HepG2 (cell line): ENCODE data around the gene OR3A3. TPM values are rescaled to one million over a fixed set of nuclear protein-coding genes. Genes with fewer than 3 reads are reported as not detected.

Experiments
- ATAC-seq: fragments of 200-7000 bp; cut with Tn5 transposase; 3 replicates; pipeline ENCODE4 v1.9.1; 2020; ENCODE audit warnings: mild to moderate bottlenecking, moderate library complexity
- BruUV-seq: library from RNA; stranded (reverse); fragments of 400-500 nt; replicated peaks from 2 replicates; lab custom pipeline; 2021; lab: Mats Ljungman, UMichigan
- CTCF ChIA-PET: fragments of 300-600 bp; formaldehyde crosslinking; extraction: SDS; loops from one replicate; lab custom pipeline; 2021; ENCODE audit warnings: low total read pairs, inconsistent platforms, low intra/inter-chr PET ratio; lab: Yijun Ruan, JAX
- POLR2A ChIA-PET: fragments of 350-600 bp; sonication (Branson Sonifier 250); formaldehyde crosslinking; loops from one replicate; lab custom pipeline; 2020; ENCODE audit warnings: antibody characterized with exemption, inconsistent platforms; lab: Yijun Ruan, JAX
- DNase-seq: peaks from one replicate; pipeline ENCODE4 v3.0.0-alpha.2; 2015; ENCODE audit warnings: low spot score
- FAIRE-seq: peaks from 3 replicates; lab custom pipeline; 2011; peaks lifted over from hg19 to GRCh38; lab: Jason Lieb, UNC
- H2AFZ ChIP-seq: one replicate; pipeline ENCODE4 v1.6.1; 2011; ENCODE audit warnings: low read length, inconsistent platforms
- H3K27ac ChIP-seq: fragments of 300-600 bp; 3 replicates; pipeline ENCODE4 v1.8.0; 2011; ENCODE audit warnings: mixed run types, mild to moderate bottlenecking, mixed read lengths, low read length, inconsistent platforms; ENCODE audit not compliant: insufficient read depth; ENCODE audit errors: extremely low read length
- H3K27me3 ChIP-seq, 2 experiments: fragments of 200-600 bp in 1 of 2; 2 replicates in 1 of 2; 3 replicates in 1 of 2; pipeline versions ENCODE4 v1.6.0 to v1.8.0; 2011; ENCODE audit warnings: low read length in 2 of 2, mild to moderate bottlenecking in 2 of 2, moderate library complexity in 2 of 2, inconsistent platforms in 1 of 2; ENCODE audit not compliant: insufficient read depth in 2 of 2, control insufficient read depth in 1 of 2
- H3K36me3 ChIP-seq, 2 experiments: fragments of 200-600 bp in 1 of 2; replicated peaks in 1 of 2; 2 replicates in 1 of 2; 3 replicates in 1 of 2; pipeline versions ENCODE4 v1.5.1 to v1.8.0; 2011; ENCODE audit warnings: low read length in 2 of 2, inconsistent platforms in 1 of 2; ENCODE audit not compliant: insufficient read depth in 2 of 2, control insufficient read depth in 1 of 2
- H3K4me1 ChIP-seq: 2 replicates; pipeline ENCODE4 v1.5.1; 2012; ENCODE audit warnings: low read length, inconsistent platforms; ENCODE audit not compliant: insufficient read depth
- H3K4me2 ChIP-seq: 2 replicates; pipeline ENCODE4 v1.6.0; 2011; ENCODE audit warnings: low read depth, low read length, inconsistent platforms
- H3K4me3 ChIP-seq, 3 experiments: fragments of 200-600 bp in 1 of 3; sonication (generic), shearing (Covaris generic) in 1 of 3; replicated peaks in 1 of 3; 2 replicates each; pipeline ENCODE4 v1.5.1; 2011 to 2016; ENCODE audit warnings: low read length in 3 of 3, inconsistent platforms in 2 of 3, low read depth in 2 of 3, mild to moderate bottlenecking in 2 of 3, control low read depth in 1 of 3, mixed read lengths in 1 of 3; ENCODE audit not compliant: insufficient read depth in 1 of 3
- H3K79me2 ChIP-seq: one replicate; pipeline ENCODE4 v1.6.1; 2011; ENCODE audit warnings: low read length, inconsistent platforms; ENCODE audit not compliant: insufficient read depth
- H3K9ac ChIP-seq: 2 replicates; pipeline ENCODE4 v1.6.0; 2011; ENCODE audit warnings: mild to moderate bottlenecking, low read depth, low read length, inconsistent platforms; ENCODE audit not compliant: insufficient read depth
- H3K9me3 ChIP-seq: 2 replicates; pipeline ENCODE4 v1.5.1; 2012; ENCODE audit warnings: mild to moderate bottlenecking, low read length
- H4K20me1 ChIP-seq: 2 replicates; pipeline ENCODE4 v1.6.0; 2011; ENCODE audit warnings: inconsistent platforms, mild to moderate bottlenecking, low read length, moderate library complexity; ENCODE audit not compliant: insufficient read depth
- EHMT2 ChIP-seq: fragments of 200-600 bp; sonication (generic); IDR thresholded peaks from 2 replicates; pipeline ENCODE4 v1.7.0; 2017; ENCODE audit warnings: antibody characterized with exemption, low read depth, low read length, borderline replicate concordance
- HOXA3 ChIP-seq: sonication (generic); formaldehyde crosslinking; IDR thresholded peaks from 2 replicates; pipeline ENCODE4 v1.5.0; 2020; ENCODE audit warnings: missing genetic modification reagents
- MAFK ChIP-seq, 2 experiments: IDR thresholded peaks in 1 of 2; conservative IDR thresholded peaks in 1 of 2; 2 replicates each; pipeline ENCODE4 v1.6.1; 2011; ENCODE audit warnings: improper control_type of control experiment in 2 of 2, low read length in 2 of 2
- NCOA5 ChIP-seq: sonication (generic); formaldehyde crosslinking; IDR thresholded peaks from 2 replicates; pipeline ENCODE4 v1.4.0; 2020; ENCODE audit warnings: missing genetic modification reagents
- POLR2A ChIP-seq, 2 experiments: IDR thresholded peaks; 2 replicates each; pipeline ENCODE4 v1.6.1; 2011; ENCODE audit warnings: low read depth in 2 of 2, low read length in 2 of 2, mild to moderate bottlenecking in 1 of 2, moderate library complexity in 1 of 2; ENCODE audit not compliant: insufficient read depth in 1 of 2
- RXRB ChIP-seq: IDR thresholded peaks from 2 replicates; pipeline ENCODE4 v1.6.1; 2016; ENCODE audit warnings: borderline replicate concordance, missing genetic modification reagents, missing compliant biosample characterization
- ZMYM4 ChIP-seq: sonication (generic); formaldehyde crosslinking; IDR thresholded peaks from 2 replicates; pipeline ENCODE4 v1.8.1; 2023; ENCODE audit warnings: mild to moderate bottlenecking, missing genetic modification reagents
- ZNF337 ChIP-seq: sonication (generic); formaldehyde crosslinking; IDR thresholded peaks from 2 replicates; pipeline ENCODE4 v1.5.1; 2020; ENCODE audit warnings: missing genetic modification reagents, low read depth, mild to moderate bottlenecking, borderline replicate concordance
- ZNF446 ChIP-seq: sonication (generic); formaldehyde crosslinking; IDR thresholded peaks from 2 replicates; pipeline ENCODE4 v1.5.0; 2020; ENCODE audit warnings: mild to moderate bottlenecking, missing genetic modification reagents
- ZNF616 ChIP-seq: sonication (generic); formaldehyde crosslinking; IDR thresholded peaks from 2 replicates; pipeline ENCODE4 v1.5.0; 2020; ENCODE audit warnings: low read depth, mild to moderate bottlenecking, missing genetic modification reagents
- WGBS: methylation state at CpG from one replicate; pipeline ENCODE4 v1.1.6; 2017; ENCODE audit warnings: low lambda C conversion rate; 5-methylcytosine and 5-hydroxymethylcytosine counted together
- in situ Hi-C: cut with HindIII; loops from 2 replicates; pipeline ENCODE4 v1.10.0; 2017; ENCODE audit warnings: low pct_unique_long_range_greater_than_20kb; ENCODE audit not compliant: extremely low pct_ligation_motif_present
- intact Hi-C: fragments of 100-400 bp; cut with micrococcal nuclease; formaldehyde crosslinking; loops from one replicate; pipeline ENCODE4 v1.10.0; 2022; ENCODE audit not compliant: unreplicated experiment
- polyA plus RNA-seq, 8 experiments: library from polyadenylated mRNA; depleted of rRNA in 3 of 8; stranded (reverse) in 7 of 8; unstranded in 1 of 8; fragments of >200 nt; fragmentation: Illumina TruSeq in 4 of 8; extraction: Trizol in 4 of 8; gene quantifications; 2 replicates each; pipeline versions ENCODE4 v1.2.1 to v1.2.3, GENCODE V29; 2011 to 2016; ENCODE audit warnings: low read depth in 4 of 8, missing spikeins in 1 of 8, mixed read lengths in 1 of 8; ENCODE audit not compliant: insufficient read depth in 1 of 8
- total RNA-seq, 5 experiments: library from RNA; depleted of rRNA; stranded (reverse); fragments of >200 nt; fragmentation: Illumina TruSeq; extraction: Trizol; gene quantifications; 2 replicates each; pipeline ENCODE4 v1.2.3, GENCODE V29; 2016; ENCODE audit warnings: low read depth in 1 of 5
- TF ChIP-seq, protein P1 (sequence below): sonication (generic); formaldehyde crosslinking; IDR thresholded peaks from 2 replicates; pipeline ENCODE4 v1.5.0; 2020; ENCODE audit warnings: mild to moderate bottlenecking, missing genetic modification reagents
- TF ChIP-seq, protein P2 (sequence below): sonication (generic); formaldehyde crosslinking; IDR thresholded peaks from 2 replicates; pipeline ENCODE4 v1.4.0; 2020; ENCODE audit warnings: missing genetic modification reagents

OR3A3 gene
- total and polyA plus RNA-seq, 2 of the 13 experiments (the other 11 are each of a cell fraction or from before 2014, with no cell fraction given), result not detected

DNA sequence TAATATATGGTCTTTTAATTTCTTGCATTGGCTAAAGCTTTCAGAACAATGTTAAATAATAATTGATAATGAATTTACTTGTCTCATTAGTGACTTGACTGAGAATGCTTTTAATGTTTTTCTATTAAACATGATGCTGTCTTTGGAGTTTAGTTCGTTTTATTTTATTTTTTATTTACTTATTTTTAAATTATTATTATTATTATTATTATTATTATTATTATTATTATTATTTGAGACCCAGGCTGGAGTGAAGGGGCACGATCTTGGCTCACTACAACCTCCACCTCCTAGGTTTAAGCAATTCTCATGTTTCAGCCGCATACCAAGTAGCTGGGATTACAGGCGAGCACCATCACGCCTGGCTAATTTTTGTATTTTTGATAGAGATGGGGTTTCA lies 4.4 kb downstream of the OR3A3 start:
- Histone ChIP-seq H3K79me2 (no peaks in the 10 kb centered on the region), H3K27ac (no peak overlapping the region), H3K4me1 (no peaks in the 10 kb centered on the region), H3K9ac (no peak overlapping the region), H3K36me3 (no peaks in the 10 kb centered on the region), H3K4me3 (no peak overlapping the region), H3K9me3 (no peaks in the 10 kb centered on the region), H2AFZ (no peak overlapping the region), H3K27me3 (peaks cover 2 to 3% of the 10 kb centered on the region in 2 experiments; a peak in 1 of 5 replicates), H4K20me1 (no peaks in the 10 kb centered on the region), H3K4me2 (no peak overlapping the region)
- TF ChIP-seq ZNF446 (no peak), POLR2A (IDR thresholded peaks at IDR 0.05; ENCODE audit: insufficient read depth in 1 of 2, low read depth in 2 of 2, low read length in 2 of 2) (no peak), RXRB (no peak), MAFK (conservative IDR thresholded peaks at IDR 0.05 in 1 of 2, IDR thresholded peaks at IDR 0.05 in 1 of 2; ENCODE audit: low read length in 2 of 2) (no peak), EHMT2 (no peak), ZMYM4 (CRISPR knock-in tag) (no peak), ZNF337 (CRISPR knock-in tag) (no peak), ZNF616 (CRISPR knock-in tag) (no peak), NCOA5 (CRISPR knock-in tag) (no peak), HOXA3 (no peak)
- TF ChIP-seq, protein P1, sequence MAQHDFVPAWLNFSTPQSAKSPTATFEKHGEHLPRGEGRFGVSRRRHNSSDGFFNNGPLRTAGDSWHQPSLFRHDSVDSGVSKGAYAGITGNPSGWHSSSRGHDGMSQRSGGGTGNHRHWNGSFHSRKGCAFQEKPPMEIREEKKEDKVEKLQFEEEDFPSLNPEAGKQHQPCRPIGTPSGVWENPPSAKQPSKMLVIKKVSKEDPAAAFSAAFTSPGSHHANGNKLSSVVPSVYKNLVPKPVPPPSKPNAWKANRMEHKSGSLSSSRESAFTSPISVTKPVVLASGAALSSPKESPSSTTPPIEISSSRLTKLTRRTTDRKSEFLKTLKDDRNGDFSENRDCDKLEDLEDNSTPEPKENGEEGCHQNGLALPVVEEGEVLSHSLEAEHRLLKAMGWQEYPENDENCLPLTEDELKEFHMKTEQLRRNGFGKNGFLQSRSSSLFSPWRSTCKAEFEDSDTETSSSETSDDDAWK (CRISPR knock-in tag), result no peak
- TF ChIP-seq, protein P2, sequence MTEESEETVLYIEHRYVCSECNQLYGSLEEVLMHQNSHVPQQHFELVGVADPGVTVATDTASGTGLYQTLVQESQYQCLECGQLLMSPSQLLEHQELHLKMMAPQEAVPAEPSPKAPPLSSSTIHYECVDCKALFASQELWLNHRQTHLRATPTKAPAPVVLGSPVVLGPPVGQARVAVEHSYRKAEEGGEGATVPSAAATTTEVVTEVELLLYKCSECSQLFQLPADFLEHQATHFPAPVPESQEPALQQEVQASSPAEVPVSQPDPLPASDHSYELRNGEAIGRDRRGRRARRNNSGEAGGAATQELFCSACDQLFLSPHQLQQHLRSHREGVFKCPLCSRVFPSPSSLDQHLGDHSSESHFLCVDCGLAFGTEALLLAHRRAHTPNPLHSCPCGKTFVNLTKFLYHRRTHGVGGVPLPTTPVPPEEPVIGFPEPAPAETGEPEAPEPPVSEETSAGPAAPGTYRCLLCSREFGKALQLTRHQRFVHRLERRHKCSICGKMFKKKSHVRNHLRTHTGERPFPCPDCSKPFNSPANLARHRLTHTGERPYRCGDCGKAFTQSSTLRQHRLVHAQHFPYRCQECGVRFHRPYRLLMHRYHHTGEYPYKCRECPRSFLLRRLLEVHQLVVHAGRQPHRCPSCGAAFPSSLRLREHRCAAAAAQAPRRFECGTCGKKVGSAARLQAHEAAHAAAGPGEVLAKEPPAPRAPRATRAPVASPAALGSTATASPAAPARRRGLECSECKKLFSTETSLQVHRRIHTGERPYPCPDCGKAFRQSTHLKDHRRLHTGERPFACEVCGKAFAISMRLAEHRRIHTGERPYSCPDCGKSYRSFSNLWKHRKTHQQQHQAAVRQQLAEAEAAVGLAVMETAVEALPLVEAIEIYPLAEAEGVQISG (CRISPR knock-in tag), result no peak
- WGBS, result 37% methylated on average over 5 of the region's 5 CpGs
- in situ Hi-C loops (no loop called here), intact Hi-C loops (no loop called here)
- ATAC-seq (no peak), FAIRE-seq (no peak), DNase-seq (no peak)
- ChIA-PET POLR2A (no interaction called here), CTCF (no interaction called here)
- BruUV-seq, result no TSS peak
